H54 (cell line): ENCODE results near the gene GRHPR.

Experiments used
- DNase-seq: peaks from one replicate; pipeline ENCODE4 v3.0.0; 2011; ENCODE audit warnings: low spot score, mixed read lengths; ENCODE audit not compliant: insufficient read length
- FAIRE-seq: peaks from 3 replicates; lab custom pipeline; 2011; peaks lifted over from hg19 to GRCh38; lab: Jason Lieb, UNC
- POLR2A ChIP-seq: IDR thresholded peaks from 2 replicates; pipeline ENCODE4 v1.6.1; 2011; ENCODE audit warnings: low read depth, mild to moderate bottlenecking, low read length

The GRHPR gene

DNA sequence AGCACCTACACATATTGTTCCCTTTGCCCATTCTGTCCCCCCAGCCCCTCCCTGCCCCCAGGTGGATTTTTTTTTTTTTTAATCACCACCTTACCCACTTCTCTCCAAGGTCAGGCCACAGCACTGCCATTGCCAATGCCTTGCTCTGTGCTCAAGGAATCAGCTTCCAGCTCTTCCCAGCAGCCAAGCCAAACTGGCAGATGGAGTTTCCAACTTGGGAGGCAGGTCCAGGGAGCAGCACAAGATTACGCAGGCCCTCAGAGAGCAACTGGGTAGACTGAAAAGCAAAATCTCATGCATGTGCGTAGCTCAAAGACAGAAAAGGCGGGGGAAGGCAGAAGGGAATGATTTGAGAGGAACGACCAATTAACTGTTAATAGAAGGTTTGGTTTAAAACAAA lies 15.1 kb downstream of the GRHPR start:
- DNase-seq (no peak), FAIRE-seq (no peak)
- TF ChIP-seq POLR2A: no peak

DNA sequence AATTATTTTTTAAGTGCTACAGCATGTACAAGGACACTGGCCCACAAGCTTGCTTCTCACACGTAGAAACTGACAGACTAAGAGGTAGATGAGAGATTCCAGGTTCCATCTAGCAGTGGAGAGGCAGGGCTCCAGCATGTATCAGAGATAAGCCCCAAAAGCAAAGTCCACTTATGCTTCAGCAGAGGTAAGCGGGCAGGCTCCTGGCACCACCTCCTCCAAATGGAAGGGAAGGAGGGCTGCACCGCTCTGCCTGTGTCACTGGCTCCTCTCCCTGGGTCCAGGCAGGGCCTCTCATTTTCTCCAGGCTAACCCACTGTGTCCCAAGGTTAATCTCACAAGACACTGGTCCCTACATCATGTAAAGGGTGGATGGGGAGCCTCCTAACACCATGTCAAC lies 15.9 kb downstream of the GRHPR start:
- TF ChIP-seq POLR2A: no peak
- DNase-seq (no peak), FAIRE-seq (no peak)

DNA sequence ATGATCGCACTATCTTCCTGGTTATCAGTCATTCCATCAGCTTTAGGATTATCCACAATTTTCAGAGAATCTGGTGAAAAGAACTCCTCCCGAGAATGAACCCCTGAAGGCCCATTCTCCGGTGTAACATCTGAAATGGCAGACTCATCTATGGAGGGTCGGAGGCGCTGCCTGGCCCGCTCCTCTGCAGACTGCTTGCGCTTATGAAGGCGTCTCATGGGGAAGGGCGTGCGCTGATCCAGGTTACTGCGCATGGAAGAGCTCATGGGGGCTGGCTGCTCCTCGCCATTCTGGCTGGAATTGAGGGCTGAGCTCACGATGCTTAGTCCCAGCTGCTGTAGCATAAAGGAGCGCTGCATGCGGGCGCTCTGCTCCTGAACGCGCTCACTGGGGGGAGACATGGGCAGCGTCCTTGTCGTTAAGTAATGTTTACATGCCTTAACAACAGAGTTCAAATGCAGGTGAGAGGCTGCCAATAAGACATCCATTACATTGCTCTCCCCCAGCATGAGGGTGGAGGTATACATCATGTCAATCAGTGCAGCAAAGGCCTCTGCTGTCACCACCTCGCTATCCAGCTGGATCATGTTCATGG lies 19.4 kb downstream of the GRHPR start:
- DNase-seq: no peak
- FAIRE-seq: no peak
- no peak for TF ChIP-seq POLR2A

GRCh38 chr9:37442556-37442955 lies 20.1 kb downstream of the GRHPR start:
- no peak for FAIRE-seq
- TF ChIP-seq POLR2A: no peak
- DNase-seq: no peak

GRCh38 chr9:37443566-37443965 lies 21.1 kb downstream of the GRHPR start:
- DNase-seq (no peak), FAIRE-seq (no peak)
- TF ChIP-seq POLR2A: no peak

GRCh38 chr9:37444890-37445289 lies 22.4 kb downstream of the GRHPR start:
- TF ChIP-seq POLR2A: no peak
- FAIRE-seq (no peak), DNase-seq (no peak)

GRCh38 chr9:37445832-37446231 lies 23.3 kb downstream of the GRHPR start:
- no peak for TF ChIP-seq POLR2A
- FAIRE-seq (no peak), DNase-seq (no peak)

DNA sequence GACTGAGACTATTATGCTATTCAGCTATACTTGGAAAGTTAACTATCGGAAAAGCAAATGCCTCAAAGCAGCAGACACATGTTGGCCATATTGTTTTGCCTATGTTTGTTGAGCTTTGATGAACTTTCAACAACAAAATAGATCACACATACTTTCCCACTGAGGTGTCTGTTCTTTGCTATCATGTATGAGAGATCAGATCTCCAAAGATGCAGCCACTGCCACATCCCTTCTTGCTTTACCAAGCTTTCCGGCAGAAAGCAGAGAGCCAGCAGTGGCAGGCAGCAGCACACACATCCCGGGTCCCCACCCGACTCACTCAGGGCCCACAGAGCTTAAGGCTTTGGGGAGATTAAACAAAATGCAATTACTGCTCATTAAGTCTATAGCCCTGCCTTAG lies 23.9 kb downstream of the GRHPR start:
- no peak for TF ChIP-seq POLR2A
- FAIRE-seq (no peak), DNase-seq (no peak)

GRCh38 chr9:37447111-37447510 lies 24.6 kb downstream of the GRHPR start:
- FAIRE-seq (no peak), DNase-seq (no peak)
- TF ChIP-seq POLR2A: no peak

- FAIRE-seq (no peak), DNase-seq (no peak)
- no peak for TF ChIP-seq POLR2A
Measured at GRCh38 chr9:37449862-37450632, 27.6 kb downstream of the GRHPR start.

GRCh38 chr9:37451628-37452027 lies 29.1 kb downstream of the GRHPR start:
- DNase-seq (no peak), FAIRE-seq (no peak)
- no peak for TF ChIP-seq POLR2A

- no peak for TF ChIP-seq POLR2A
- FAIRE-seq (no peak), DNase-seq (no peak)
Measured at GRCh38 chr9:37452611-37453010, 30.1 kb downstream of the GRHPR start.

DNA sequence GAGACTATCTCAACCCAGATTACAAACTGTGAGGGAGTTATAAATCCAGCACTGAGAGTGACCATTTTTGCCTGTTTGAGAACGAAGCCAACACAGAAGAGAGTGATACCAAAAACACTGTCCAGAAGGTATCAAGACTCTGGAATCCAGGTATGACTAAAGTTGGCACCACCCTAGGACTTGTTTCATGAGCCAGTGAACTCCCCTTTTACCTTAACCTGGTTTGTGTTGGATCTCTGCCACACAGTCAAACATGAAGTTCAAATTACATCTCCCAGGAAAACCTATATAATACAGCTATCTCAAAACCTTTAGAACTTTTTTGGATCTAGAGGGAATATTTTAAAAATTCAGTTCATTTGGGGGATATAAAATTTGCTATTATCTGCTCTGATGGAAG lies 31.3 kb downstream of the GRHPR start:
- DNase-seq (no peak), FAIRE-seq (no peak)
- no peak for TF ChIP-seq POLR2A

DNA sequence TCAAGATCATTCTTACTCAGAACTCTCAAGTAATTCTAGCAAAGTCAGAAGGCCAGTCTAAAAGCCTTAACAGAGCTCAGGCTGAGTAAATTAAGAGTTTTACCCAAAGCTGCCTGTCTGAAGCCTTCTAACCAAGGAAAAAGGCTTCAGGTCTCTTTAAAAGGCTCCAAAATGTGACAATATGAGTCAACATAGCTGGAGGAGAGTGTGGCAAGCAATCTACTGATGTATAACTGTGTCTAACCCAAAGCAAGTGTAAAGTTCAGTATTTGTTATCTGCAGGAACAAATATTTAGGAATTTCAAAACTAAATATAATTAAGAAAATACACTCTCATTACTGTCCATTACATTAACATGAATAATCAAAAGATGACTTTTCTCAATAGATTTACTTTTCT lies 31.7 kb downstream of the GRHPR start:
- FAIRE-seq: no peak
- TF ChIP-seq POLR2A: no peak
- no peak for DNase-seq
